Omental fat pad (tissue), 4 donors: Measurements from ENCODE around the gene SLC6A20. TPM values are rescaled to one million over a fixed set of nuclear protein-coding genes. Genes with fewer than 3 reads are reported as not detected.

Source experiments
- ATAC-seq: fragments of 150-250 bp; one replicate; pipeline ENCODE4 v1.9.1; 2016; ENCODE audit warnings: mild to moderate bottlenecking, moderate library complexity; ENCODE audit not compliant: low FRiP score
- DNase-seq: peaks from one replicate; pipeline ENCODE4 v3.0.0-alpha.2; 2019; ENCODE audit warnings: low spot score
- CTCF ChIP-seq, 3 donors: fragments of 450-650 bp; IDR thresholded peaks; one replicate each; pipeline ENCODE4 v1.5.1; 2016 to 2017; ENCODE audit warnings: antibody characterized with exemption in 3 of 3, mild to moderate bottlenecking in 3 of 3, moderate library complexity in 2 of 3
- total RNA-seq, 4 donors: library from RNA; depleted of rRNA; stranded (reverse); fragments of >200 nt; gene quantifications; one replicate each; pipeline ENCODE4 v1.1.0, GENCODE V29; 2016

The SLC6A20 gene
- total RNA-seq, 4 donors from 2014 or later, result 0.09 to 0.72 (median 0.38) TPM; not detected in 1

DNA sequence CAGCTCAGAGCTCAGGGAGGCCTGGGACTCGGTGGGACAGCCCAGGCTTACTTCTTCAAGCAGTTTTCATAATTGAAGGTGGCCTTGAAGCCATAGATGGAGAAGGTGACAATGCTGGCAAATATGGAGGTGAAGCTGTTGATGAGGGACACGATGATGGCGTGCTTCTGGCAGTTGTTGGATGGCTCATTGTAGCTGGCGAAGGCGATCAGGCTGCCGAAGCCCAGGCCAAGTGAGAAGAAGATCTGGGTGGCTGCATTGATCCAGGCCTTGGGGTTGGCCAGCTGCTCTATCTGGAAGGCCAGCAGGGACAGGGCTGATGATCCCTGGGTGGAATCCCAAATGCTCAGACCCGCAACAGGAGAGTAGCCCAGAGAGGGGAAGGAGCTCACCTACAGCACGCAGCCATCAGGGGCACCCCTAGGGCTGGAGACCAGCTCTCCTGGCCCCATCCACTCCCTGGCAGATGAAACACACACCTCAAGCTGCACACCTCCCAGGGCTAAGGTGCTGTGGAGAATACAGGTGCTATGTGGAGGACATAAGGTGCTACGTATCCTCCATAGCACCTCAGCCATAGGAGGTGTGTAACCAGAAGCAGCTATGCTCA is 25.1 kb downstream of the SLC6A20 start:
- DNase-seq (no peak), ATAC-seq (no peak)
- TF ChIP-seq CTCF (IDR thresholded peaks at IDR 0.05), result no peak

GRCh38 chr3:45765958-45766357 is 30.4 kb downstream of the SLC6A20 start:
- ATAC-seq (no peak), DNase-seq (no peak)
- no peak for TF ChIP-seq CTCF (IDR thresholded peaks at IDR 0.05)

DNA sequence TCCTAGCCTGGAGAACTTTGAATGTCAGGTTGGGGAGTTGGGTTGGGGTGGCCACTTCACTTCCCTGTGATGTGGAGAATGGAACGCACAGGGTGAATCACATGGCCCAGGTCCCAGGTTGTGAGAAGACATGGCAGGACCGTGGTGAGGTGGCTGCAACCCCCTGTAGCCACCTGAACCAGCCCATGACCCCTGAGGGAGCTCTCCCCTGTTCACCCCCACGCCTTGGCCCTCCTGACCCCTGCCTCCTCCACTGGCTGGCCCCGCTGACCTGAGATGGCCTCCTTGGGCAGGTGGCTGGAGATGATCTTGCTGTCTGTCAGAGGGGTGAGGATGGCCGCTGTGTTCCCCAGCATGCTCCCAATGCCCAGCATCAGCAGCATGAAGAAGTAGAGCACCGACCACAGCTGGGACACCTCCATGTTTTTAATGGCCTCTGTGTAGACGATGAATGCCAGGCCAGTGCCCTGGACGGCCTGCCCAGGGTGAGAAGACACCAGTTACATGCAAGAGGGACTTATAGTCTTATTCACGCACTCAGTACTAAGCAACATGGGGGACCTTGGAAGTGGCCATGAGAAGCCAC is 31.0 kb downstream of the SLC6A20 start:
- no peak for DNase-seq
- ATAC-seq, result no peak
- no peak for TF ChIP-seq CTCF (IDR thresholded peaks at IDR 0.05)

DNA sequence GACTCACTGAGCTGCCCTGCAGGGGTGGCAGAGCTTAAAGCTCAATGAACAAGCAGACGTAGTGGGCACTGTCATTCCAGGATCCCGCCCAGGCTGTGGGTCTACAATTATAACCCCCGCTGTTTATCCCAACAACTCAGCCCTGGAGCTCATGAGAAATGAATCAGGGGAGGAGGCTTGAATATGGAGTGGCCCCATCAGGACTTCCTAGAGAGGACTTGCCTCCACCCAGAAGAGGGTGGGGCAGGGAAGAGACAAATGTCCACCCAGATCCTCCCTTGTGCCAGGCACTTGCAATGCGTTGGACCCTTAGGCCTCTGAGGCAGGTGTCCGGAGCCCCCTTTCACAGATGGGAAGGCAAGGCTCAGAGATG is 33.0 kb downstream of the SLC6A20 start:
- ATAC-seq (no peak), DNase-seq (no peak)
- no peak for TF ChIP-seq CTCF (IDR thresholded peaks at IDR 0.05)

DNA sequence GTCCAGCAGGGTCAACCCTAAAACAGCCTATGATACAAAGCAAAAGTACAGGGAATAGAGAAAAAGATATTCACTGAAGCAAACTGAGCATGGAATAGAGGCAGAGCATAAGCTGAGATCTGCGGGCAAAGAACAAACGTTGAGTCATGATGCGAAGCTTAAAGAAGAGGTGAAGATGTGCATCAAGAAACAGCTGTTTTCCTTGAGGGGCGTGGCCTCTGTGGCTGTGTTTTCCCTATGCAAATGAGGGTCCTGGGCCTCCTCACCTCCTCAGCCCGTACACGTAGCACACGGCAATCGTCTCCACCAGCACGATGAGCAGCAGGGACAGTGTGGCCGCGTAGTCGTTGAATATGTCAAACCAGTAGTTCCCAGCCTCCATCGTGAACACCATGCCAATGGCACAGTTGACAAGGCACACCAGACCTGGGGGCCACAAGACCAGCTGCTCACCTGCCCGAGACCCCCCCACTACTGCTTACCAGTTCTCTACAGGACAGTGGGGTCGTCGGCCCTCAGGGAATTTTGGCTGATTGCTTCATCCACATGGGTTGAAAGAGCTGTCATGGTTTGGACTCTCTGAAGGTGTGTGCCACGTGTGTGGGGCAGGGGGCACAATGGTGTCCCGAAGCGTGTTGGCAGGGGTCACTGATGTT is 33.6 kb downstream of the SLC6A20 start:
- DNase-seq, result no peak
- ATAC-seq, result no peak
- TF ChIP-seq CTCF (IDR thresholded peaks at IDR 0.05), result no peak

DNA sequence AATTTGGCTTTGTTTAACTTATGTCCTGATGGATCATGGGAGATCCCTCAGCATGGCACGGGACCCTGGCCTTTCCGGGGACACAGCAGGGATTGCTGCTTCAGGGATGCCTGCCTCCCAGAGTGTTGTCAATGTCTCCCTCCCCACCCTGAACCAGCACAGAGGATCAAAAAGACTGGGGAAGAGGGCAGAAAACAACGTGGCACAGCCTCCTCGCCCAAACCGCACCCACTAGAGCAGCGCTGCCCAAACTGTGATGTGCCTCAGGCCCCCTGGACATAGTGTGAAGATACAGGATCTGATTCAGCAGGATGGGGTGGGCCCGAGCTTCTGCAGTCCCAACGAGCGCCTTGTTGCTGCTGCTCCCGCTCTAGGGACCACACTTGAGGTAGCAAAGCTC is 34.5 kb downstream of the SLC6A20 start:
- ATAC-seq (no peak), DNase-seq (no peak)

More for the DNA sequence above, 34.5 kb downstream of the SLC6A20 start:
- no peak for TF ChIP-seq CTCF (IDR thresholded peaks at IDR 0.05)
